HEK293 (cell line): ENCODE measurements around the gene SERPINI1.

Experiments
- ZBTB48 ChIP-seq: fragments of 450-650 bp; formaldehyde crosslinking; IDR thresholded peaks from 2 replicates; pipeline ENCODE4 v1.5.1; 2016; ENCODE audit warnings: missing biosample characterization, missing genetic modification characterization
- ZNF184 ChIP-seq: fragments of 450-650 bp; IDR thresholded peaks from 2 replicates; pipeline ENCODE4 v1.5.1; 2018; ENCODE audit warnings: missing biosample characterization, mild to moderate bottlenecking, missing genetic modification characterization
- ZNF292 ChIP-seq: fragments of 450-650 bp; formaldehyde crosslinking; IDR thresholded peaks from 2 replicates; pipeline ENCODE4 v1.5.1; 2016; ENCODE audit warnings: low read depth, missing biosample characterization, missing genetic modification characterization, borderline replicate concordance

DNA sequence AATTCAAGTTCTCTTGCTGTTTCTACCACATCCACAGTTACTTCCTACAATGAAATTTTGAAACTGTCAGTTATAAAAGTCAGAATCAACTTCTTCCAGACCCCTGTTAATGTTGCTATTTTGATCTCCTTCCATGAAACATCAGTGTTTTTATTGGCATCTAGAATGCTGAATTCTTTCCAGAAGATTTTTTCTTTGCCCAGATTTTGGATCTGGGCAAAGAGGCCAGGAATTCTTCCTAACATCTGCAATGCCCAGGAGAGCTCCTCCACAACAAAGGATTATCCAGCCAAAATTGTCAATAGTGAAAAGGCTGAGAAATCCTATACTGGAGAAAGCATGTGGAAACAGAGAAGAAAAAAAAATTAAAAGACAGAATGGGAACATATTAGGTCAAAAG lies 75.5 kb downstream of the SERPINI1 start:
- TF ChIP-seq ZNF292 (tag by site-specific recombination) (no peak), ZNF184 (tag by site-specific recombination) (no peak), ZBTB48 (tag by site-specific recombination) (no peak)
